Transverse colon (tissue), 4 donors: Measurements from ENCODE around the gene ACSL1.

Source experiments
- EP300 ChIP-seq: sonication (generic); formaldehyde crosslinking; IDR thresholded peaks from one replicate; pipeline ENCODE4 v1.6.1; 2017; ENCODE audit warnings: antibody characterized with exemption, low read depth
- POLR2AphosphoS5 ChIP-seq, 3 donors: sonication (generic); formaldehyde crosslinking; IDR thresholded peaks; one replicate each; pipeline ENCODE4 v1.6.1; 2016; ENCODE audit warnings: antibody characterized with exemption in 3 of 3
- TF ChIP-seq, protein P1 (sequence below), 5 experiments: fragments of 200-600 bp in 3 of 5; fragments of 450-650 bp in 2 of 5; sonication (generic) in 3 of 5; IDR thresholded peaks; 1 replicate in 2 of 5; 2 replicates in 3 of 5; pipeline ENCODE4 v1.5.1; 2016 to 2017; ENCODE audit warnings: antibody characterized with exemption in 5 of 5, inconsistent platforms in 3 of 5, mild to moderate bottlenecking in 2 of 5, moderate library complexity in 1 of 5

DNA sequence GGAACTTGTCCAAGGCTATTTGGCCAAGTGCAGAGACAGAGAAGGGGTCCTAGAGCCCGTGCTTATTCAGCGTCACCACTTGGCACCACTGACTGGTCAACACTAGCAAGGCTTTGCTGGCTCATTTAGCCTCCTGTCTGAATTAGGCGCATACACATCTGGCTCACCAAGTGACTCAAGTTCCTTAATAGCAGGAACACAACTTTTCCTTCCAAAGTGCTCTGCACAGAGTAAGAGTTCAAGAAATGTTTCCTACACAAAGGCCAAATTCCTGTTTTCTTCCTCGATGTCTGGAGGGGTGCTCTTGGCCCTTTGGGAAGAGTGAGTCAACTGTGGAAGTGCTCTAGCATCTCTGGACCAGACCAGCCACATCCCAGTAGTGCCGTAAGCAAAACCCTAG is 65.1 kb downstream of the ACSL1 start:
- TF ChIP-seq, protein P1, sequence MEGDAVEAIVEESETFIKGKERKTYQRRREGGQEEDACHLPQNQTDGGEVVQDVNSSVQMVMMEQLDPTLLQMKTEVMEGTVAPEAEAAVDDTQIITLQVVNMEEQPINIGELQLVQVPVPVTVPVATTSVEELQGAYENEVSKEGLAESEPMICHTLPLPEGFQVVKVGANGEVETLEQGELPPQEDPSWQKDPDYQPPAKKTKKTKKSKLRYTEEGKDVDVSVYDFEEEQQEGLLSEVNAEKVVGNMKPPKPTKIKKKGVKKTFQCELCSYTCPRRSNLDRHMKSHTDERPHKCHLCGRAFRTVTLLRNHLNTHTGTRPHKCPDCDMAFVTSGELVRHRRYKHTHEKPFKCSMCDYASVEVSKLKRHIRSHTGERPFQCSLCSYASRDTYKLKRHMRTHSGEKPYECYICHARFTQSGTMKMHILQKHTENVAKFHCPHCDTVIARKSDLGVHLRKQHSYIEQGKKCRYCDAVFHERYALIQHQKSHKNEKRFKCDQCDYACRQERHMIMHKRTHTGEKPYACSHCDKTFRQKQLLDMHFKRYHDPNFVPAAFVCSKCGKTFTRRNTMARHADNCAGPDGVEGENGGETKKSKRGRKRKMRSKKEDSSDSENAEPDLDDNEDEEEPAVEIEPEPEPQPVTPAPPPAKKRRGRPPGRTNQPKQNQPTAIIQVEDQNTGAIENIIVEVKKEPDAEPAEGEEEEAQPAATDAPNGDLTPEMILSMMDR (IDR thresholded peaks at IDR 0.05): no peak
- no peak for TF ChIP-seq POLR2AphosphoS5 (IDR thresholded peaks at IDR 0.05)
- TF ChIP-seq EP300: no peak
